HG02840 (cell line): Measurements from ENCODE around the gene SH3BP2.

Experiments used
- ATAC-seq: cut with Tn5 transposase; IDR thresholded peaks from one replicate; pipeline ENCODE4 v1.9.1; 2021; ENCODE audit warnings: mild to moderate bottlenecking, moderate library complexity, moderate number of reproducible peaks; ENCODE audit not compliant: unreplicated experiment, low FRiP score

SH3BP2 gene

DNA sequence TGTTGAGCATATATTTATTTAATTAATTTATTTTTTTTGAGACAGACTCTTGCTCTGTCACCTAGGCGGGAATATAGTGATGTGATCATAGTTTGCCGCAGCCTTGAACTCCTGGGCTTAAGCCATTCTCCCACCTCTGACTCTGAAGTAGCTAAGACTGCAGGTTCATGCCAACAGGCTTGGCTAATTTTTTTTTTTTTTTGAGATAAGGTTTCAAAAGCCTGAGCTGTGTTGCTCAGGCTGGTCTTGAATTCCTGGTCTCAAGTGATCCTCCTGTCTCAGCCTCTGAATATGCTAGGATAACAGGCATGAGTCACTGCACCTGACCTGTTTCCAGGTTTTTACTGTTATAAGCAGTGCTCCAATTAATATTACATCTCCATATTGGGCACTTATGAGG lies 55.6 kb downstream of the SH3BP2 start:
- ATAC-seq = no peak

DNA sequence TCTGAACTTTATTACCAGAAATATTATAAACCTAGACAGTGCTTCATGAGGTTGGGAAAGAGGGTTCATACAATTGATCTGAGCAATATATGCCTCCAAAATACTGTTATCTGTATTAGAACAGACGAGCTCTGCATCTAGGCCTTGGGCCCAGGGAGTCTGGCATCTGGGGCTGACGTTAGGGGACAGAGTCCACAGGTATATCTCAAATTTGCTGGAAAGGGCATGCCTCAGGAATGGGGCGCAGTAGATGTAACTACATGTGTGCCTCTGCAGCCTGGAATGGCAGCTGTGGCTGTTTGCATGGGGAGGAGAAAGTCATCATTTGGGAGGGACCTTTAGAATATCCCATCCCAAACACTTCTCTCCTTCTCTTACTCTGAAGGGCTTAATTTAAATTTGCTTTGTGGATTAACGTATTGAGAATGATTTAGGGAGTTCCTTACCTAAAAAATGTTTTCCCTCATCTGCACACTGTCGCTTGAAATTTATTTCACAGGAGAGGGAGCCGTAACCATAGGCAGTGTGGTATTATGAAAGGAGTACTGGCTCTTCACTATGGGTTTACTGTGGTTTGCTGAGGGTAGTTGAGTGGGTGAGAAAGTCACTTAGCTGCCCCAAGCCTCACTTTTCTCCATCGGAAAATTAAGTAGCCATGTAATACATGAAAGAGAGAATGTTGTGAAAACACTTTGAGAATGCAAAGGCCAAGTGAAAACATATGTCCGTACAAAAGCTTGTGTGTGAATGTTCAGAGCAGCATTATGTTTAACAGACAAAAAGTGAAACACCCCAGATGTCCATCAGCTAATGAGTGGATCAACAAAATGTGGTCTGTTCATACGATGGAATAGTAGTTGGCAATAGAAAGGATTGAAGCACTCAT lies 56.6 kb downstream of the SH3BP2 start:
- no peak for ATAC-seq

DNA sequence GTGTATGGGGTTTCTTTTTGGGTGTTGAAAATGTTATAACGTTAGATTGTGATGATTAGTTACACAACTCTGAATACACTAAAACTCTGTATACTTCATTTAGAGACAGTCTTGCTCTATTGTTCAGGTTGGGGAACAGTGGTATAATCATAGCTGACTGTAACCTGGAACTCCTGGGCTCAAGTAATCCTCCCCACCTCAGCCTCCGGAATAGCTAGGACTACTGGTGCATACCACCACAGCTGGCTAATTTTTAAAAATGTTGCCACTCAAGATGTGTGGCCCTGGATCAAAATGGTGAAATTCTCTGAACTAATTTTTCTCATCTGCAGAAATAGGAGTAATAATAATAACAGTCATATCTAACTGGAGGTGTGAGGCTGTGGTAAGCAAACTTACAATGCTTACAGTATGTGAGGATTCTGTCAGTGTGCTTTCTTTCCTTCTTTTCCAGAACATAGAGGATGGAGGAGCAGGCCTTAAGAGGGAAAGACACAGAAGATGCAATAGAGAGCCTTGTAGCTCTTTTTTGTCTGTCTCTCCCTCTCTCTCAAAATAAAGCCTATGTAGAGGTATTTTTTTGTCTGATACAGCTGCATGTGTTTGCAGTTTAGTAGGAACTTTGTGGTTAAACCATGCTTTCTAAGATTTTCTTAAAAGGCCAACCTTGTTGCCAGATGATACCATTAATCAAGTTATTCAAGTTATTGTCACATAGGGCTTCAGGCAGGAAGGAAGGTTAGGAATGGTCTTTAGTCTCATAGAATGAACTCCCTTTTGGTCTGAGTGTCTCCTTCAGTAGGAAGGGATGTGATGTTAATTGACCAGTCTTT lies 58.3 kb downstream of the SH3BP2 start:
- ATAC-seq = no peak

DNA sequence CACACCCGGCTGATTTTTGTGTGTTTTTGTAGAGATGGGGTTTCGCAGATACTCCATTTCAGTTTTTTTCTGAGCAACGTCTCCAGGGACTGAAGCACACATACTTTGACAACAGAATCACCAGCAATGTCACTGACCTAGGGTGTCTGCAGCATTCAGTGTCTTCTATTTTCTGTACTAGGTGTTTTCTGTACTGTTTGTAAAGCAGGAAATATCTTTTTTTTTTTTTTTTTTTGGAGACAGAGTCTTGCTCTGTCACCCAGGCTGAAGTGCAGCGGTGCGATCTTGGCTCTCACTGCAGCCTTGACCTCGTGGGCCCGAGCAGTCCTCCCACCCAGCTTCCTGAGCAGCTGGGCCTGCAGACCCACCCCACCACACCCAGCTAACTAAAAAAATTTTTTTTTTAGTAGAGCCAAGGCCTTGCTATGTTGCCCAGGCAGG lies 59.6 kb downstream of the SH3BP2 start:
- no peak for ATAC-seq

DNA sequence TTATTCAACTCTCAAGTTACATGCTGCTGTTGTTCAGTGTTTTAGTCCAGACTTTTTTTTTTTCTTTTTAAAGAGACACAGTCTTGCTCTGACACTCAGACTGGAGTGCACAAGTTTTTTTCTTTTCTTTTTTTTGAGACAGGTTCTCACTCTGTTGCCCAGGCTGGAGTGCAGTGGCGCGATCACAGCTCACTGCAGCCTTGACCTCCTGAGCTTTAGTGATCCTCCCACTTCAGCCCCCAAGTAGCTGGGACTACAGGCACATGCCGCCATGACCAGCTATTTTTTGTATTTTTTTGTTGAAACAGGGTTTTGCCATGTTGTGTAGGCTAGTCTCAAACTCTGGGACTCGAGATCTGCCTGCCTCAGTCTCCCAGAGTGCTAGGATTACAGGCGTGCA lies 62.7 kb downstream of the SH3BP2 start:
- no peak for ATAC-seq

DNA sequence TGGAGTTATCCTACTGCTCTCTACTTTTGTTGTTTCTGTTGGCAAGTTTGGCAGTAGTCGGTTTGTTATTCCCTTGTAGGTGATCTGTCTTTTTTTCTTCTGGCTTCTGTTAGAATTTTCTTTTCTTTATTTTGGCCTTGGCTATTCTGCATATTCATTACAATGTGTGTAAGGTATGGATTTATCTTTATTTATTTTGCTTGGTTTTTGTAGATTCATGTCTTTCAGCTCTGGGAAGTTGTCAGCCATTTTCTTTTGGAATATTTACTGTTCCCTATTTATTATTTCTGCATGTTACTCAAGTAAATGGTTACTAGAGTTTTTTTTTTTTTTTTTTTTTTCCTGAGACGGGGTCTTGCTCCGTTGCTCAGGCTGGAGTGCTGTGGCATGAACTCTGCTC lies 63.4 kb downstream of the SH3BP2 start:
- no peak for ATAC-seq

DNA sequence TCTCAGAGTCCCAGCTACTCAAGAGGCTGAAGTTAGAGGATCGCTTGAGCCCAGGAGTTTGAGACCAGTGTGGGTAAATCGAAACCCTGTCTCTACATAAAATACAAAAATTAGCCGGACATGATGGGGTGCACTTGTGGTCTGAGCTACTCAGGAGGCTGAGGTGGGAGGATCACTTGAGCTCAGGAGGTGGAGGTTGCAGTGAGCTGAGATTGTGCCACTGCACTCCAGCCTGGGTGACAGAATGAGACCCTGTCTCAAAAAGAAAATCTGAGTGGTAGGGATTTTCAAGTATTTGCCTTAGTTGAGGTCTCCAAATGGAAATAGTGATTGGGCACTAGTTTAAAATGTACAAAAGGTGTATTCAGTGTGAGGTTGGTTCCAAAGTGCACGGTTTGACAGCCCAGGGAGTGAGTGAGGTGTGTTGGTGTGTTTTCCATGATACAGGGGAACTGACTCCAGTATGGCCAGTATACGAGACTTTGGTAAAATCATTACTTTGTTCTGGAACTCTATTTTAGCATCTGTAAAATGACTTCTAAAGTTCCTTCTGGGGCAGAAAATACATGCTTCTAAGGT lies 64.6 kb downstream of the SH3BP2 start:
- ATAC-seq = no peak

DNA sequence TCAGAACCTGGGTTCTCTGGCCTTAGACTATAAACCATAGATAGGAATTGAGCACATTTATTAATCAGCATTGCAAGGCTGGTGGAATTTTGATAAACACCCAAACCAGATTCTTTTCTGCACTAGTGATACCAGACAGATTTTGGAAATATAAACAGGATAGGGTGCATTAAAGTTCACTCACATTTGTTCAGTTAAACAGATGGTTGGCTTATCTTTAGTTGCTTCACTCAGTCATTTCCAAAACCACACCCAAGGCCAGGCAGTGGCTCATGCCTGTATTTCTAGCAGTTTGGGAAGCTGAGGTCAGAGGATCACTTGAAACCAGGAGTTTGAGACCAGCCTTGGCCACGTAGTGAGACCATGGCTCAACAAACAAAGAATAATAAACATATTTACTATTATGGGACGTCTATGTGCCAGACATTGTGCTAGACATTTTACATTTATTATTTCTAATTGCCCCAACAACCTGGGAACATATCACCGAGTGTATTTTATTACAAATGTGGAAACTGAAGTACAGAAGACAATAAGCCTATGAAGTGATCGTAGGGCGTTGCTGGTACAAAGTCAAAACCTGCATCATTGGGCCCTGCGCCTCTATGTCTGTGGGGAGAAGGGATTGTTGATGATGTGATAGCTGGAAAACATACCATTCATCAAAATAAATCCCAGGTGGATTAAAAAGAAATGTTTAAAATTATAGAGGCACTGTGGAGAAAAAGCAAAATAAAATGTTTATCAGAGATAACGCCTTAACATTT lies 65.7 kb downstream of the SH3BP2 start:
- ATAC-seq = no peak

DNA sequence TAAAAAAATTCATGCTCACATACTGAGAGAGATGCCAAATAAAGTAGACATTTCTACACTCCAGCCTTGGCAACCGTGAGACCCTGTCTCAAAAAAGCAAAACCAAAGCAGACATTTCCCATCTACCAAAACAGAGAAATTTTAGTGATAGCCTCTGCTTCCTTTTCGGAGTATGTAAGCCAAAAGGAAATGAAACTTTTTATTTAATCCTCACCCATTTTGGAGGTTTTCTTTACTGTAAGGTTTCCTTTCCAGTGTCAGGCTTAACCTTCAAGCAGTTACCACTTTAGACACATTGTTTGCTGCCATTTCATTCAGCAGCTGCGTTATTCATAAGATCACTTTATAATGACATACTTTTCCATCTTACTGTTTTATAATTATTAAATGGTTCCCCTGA lies 66.6 kb downstream of the SH3BP2 start:
- no peak for ATAC-seq

DNA sequence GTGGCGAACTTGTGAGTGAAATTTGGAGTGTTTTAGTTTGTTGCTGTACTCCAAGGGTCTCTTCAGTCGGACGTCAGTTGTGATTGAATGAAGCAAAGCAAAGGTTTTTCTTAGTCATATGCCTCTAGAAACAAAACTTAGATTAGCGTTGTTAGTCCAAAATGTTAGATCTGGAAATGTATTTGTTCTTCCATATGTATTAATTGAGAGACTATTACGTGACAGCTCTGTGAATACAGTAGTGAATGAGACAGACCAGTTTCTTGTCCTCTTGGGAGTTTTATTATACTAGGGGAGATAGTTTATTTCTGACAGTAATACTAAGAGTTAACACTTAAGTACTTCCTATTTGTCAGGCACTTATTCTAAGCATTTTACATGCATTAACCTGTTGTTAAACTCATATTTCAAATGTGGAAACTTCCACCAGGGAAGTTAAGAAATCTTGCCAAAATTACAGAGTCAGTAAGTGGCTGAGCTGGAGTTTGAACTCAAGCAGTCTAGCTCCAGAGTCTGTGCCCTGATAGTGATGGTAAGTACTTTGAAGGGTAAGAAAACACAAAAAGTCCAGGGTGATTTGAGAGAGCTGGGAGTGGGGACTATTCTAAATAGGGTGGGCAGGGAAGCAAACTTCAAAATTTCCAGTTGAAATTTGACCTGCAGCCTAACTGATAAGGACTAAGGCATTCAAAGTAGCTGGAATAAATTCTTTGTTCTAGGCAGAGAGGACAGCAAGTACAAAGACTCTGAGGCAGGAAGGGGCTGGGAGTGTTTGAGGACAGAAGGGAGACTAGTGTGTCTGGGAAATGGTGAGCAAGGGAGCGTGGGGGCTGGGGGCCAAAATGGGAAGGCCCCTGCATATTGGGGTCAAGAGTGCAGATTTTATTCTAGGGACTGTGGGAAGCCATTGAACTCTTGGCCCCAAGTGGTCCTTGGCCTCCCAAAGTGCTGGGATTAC lies 67.8 kb downstream of the SH3BP2 start:
- no peak for ATAC-seq

DNA sequence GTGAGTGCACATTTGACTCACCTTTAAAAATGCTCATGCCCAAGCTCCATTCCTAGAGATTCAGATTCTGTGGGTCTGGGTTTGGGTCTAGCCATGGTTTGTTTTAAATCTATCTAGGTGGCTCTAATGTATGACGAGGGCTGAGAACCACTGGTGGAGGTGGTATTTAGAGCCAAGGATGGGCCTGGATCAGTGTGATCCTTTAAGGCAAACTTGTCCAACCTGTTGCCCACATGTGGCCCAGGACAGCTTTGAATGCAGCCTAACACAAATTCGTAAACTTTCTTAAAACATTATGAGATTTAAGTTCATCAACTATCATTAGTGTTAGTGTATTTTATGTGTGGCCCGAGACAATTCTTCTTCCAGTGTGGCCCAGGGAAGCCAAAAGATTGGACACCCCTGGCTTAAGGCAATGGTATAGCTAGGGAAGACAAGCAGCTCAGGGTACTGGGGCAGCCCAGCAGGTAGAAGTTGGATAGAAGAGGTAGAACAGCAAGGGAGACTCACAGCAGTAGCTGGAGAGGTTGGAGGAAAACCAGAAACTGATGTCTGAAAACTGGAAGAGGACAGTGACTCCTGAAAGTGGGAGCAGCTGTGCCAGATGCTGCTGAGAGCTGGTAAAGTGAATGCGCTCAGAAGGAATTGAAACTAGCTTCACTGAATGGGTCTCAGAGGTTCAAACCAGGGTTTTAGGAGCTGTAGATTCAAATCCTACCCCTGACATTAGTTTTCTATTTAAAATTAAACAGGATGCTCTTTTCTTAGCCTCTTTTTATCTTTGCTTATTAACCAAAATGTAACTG lies 68.9 kb downstream of the SH3BP2 start:
- ATAC-seq = no peak

DNA sequence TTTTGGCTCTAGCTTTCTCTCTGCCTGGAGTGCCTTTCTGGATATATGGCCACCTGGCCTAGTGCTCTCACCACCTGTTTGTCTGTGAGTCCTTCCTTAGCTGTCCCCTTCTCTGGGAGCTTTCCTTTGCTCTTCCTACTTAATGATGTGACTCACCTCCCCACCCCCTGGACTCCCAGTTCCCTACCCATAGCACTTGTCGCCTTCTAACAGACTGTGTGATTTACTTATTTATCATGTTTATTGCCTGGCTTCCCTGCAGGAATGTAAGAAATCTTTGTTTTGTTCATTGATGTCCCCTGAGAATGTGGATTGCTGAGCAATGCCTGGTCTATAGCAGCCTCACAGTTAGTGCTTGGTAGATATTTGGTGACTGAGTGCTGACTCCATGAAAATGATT lies 69.6 kb downstream of the SH3BP2 start:
- no peak for ATAC-seq

DNA sequence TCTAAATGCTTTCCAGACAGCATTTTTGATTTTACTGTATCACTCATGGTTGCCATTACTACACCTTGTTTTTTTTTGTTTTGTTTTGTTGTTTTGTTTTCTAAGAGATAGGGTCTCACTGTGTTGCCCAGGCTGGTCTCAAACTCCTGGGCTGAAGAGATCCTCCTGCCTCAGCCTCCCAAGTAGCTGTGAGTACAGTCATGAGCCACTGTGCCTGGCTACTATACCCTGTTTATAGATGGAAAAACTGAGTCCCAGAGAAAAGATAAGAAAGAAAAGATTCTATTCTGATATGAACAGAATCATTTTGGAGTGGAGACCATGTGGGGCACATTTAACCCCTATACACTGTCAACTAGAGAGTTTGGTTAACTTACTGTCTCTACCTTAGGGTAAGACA lies 70.8 kb downstream of the SH3BP2 start:
- ATAC-seq = no peak

DNA sequence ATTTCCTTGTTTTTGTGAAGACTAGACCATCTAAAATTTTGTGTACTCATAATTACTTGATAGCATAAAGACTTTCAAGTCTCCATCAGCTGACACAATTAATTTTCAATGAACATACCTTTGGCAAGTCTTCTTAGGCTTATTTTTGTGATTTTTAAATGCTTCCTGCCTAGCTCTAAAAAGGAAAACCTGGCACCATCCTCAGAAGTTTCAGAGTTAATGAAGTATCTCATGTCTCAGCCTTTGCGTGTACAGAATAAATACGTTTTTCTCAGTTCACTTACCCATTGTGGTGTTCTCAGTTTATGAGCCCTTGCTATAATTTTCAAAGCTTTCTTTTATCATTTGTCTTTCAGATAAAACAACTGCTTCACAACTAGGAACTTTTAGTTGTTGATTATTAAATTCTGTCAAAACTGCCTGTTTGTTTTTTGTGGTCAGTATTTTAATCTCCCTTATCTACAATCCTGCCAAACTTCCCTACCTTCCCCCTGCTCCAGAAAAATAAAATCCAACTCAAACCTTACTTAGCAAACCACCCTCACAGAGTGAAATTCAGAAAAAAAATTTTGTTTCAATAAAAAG lies 72.4 kb downstream of the SH3BP2 start:
- ATAC-seq = no peak

DNA sequence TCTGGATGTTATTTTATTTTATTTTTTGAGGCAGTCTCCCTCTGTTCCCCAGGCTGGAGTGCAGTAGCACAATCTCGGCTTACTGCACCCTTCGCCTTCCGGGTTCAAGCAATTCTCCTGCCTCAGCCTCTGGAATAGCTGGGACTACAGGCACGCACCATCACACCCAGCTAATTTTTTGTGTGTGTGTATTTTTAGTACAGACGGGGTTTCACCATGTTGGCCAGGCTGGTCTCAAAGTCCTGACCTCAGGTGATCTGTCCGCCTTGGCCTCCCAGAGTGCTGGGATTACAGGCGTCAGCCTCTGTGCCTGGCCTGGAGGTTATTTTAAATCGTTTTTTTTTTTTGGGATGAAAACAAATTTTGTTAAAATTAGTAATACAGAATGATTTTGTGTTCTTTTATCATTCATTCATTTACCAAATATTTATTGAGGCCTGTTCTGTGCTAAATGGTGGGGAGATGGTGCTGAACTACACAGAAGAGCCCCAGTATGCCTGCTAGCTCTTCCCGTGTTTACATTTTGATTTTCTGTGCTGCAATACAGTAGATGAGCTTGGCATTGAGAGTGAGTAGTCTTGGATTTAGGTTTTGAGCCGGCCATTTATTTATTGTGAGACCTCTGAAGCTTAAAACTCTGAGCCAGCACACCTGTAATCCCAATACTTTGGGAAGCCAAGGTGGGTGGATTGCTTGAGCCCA lies 73.4 kb downstream of the SH3BP2 start:
- ATAC-seq = no peak

DNA sequence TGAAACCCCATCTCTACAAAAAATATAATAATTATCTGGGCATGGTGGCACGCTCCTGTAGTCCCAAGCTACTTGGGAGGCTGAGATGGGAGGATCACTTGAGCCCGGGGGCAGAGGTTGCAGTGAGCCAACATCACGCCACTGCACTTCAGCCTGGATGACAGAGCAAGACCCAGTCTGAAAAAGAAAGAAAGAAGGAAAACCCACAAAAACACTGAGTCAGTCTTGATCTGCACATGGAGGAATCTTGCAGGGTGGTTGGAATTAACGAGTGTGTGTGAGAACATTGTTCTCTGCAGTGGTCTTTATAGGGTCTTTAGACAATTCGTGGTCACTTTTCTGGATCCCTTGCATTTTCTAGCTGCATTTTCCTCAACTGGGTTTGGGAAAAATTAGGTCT lies 74.0 kb downstream of the SH3BP2 start:
- no peak for ATAC-seq

DNA sequence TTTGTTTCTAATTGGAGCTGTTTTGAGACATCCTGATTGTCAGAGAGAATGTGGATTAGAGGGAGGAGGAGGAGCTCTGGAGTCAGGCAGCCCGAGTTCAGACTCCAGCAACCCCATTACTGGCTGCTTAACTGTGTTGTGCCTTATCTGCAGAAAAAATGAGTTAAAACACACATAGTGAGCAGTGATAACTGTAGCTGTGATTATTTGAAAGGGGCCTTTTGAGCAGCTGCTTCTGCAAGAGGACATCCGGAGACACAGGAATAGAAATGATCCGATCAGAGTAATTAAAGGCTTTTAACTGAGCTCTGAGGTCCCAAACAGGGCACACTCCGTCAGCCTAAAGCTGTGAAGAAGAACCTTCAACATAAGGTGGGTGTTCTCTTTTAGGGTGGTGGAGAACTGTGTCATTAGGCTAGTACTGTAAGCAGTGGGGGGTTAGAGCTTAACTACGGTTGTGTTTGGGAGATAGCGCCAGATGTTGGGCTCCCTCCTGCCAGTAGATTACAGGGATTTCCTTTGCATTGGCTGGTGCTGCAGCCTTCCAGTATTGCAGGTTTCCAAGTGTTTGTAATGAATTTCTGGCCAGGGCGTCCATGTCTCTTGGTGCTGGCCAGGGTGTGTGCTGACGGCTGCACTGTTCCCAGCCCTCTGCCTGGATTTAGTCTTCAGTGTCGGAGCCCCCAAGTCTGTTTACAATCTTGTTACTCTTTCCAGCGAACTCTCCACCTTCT lies 75.0 kb downstream of the SH3BP2 start:
- no peak for ATAC-seq
